PFSK-1 (cell line): ENCODE data around the gene GGCX.

Experiments
- POLR2AphosphoS5 ChIP-seq: IDR thresholded peaks from 2 replicates; pipeline ENCODE4 v1.6.1; 2012; ENCODE audit warnings: low read depth, mild to moderate bottlenecking, control low read depth, low read length, moderate library complexity
- REST ChIP-seq, 2 experiments: IDR thresholded peaks; 2 replicates each; pipeline versions ENCODE4 v1.6.1 to v1.8.0; 2011 to 2012; ENCODE audit warnings: low read depth in 2 of 2, low read length in 2 of 2, control low read depth in 1 of 2, inconsistent platforms in 1 of 2, mild to moderate bottlenecking in 1 of 2, moderate library complexity in 1 of 2; ENCODE audit not compliant: insufficient read depth in 1 of 2
- TAF1 ChIP-seq: IDR thresholded peaks from 2 replicates; pipeline ENCODE4 v1.6.1; 2012; ENCODE audit warnings: low read length, control low read depth, borderline replicate concordance; ENCODE audit not compliant: insufficient read depth

GRCh38 chr2:85580206-85580605 lies 18.9 kb upstream of the GGCX start:
- TF ChIP-seq POLR2AphosphoS5 = no peak
- no peak for TF ChIP-seq REST (IDR thresholded peaks at IDR 0.05; ENCODE audit: insufficient read depth in 1 of 2, low read depth in 2 of 2, low read length in 2 of 2)
- no peak for TF ChIP-seq TAF1
